Tibial artery (tissue), 4 donors: ENCODE measurements around the gene RANBP10.

ENCODE experiments used
- DNase-seq, 2 donors: peaks; one replicate each; pipeline ENCODE4 v3.0.0-alpha.2; 2019
- H3K27ac ChIP-seq, 2 donors: fragments of 200-600 bp; sonication (generic) in 1 of 2; 1 replicate in 1 of 2; 2 replicates in 1 of 2; pipeline ENCODE4 v1.5.1; 2018 to 2019; ENCODE audit warnings: mild to moderate bottlenecking in 1 of 2
- H3K27me3 ChIP-seq, 2 donors: fragments of 200-600 bp; sonication (generic) in 1 of 2; one replicate each; pipeline versions ENCODE4 v1.5.1 to v1.6.0; 2016 to 2019
- H3K36me3 ChIP-seq, 3 donors: fragments of 200-600 bp; sonication (generic) in 2 of 3; one replicate each; pipeline ENCODE4 v1.5.1; 2016 to 2019; ENCODE audit warnings: mild to moderate bottlenecking in 2 of 3
- H3K4me1 ChIP-seq, 4 donors: fragments of 200-600 bp; sonication (generic) in 2 of 4; 1 replicate in 3 of 4; 2 replicates in 1 of 4; pipeline ENCODE4 v1.5.1; 2016 to 2019
- H3K4me3 ChIP-seq, 2 donors: fragments of 200-600 bp; sonication (generic) in 1 of 2; 1 replicate in 1 of 2; 2 replicates in 1 of 2; pipeline ENCODE4 v1.5.1; 2018 to 2019; ENCODE audit warnings: mild to moderate bottlenecking in 2 of 2
- H3K9me3 ChIP-seq, 3 donors: fragments of 200-600 bp; sonication (generic) in 1 of 3; one replicate each; pipeline ENCODE4 v1.5.1; 2016 to 2019
- CTCF ChIP-seq, 2 experiments: fragments of 200-600 bp in 1 of 2; fragments of 450-650 bp in 1 of 2; IDR thresholded peaks; one replicate each; pipeline ENCODE4 v1.5.1; 2017 to 2019; ENCODE audit warnings: antibody characterized with exemption in 2 of 2, mild to moderate bottlenecking in 1 of 2, moderate library complexity in 1 of 2
- intact Hi-C: fragments of 100-400 bp; cut with DNase I; formaldehyde crosslinking; loops from one replicate; pipeline ENCODE4 v1.15.0; 2023; ENCODE audit warnings: low total_unique reads

Gene RANBP10

GRCh38 chr16:67801241-67801640 is 5.1 kb downstream of the RANBP10 start:
- no peak overlapping the region for H3K4me3 ChIP-seq
- H3K27me3 ChIP-seq = no peaks in the 10 kb centered on the region
- intact Hi-C loops = no loop called here
- H3K27ac ChIP-seq = no peak overlapping the region
- H3K9me3 ChIP-seq = no peaks in the 10 kb centered on the region
- DNase-seq = no peak
- no peak for TF ChIP-seq CTCF (IDR thresholded peaks at IDR 0.05)
- H3K36me3 ChIP-seq = peaks cover 4 to 59% (median 5%) of the 10 kb centered on the region in 3 donors
- peaks cover 0 to 30% (median 15%) of the 10 kb centered on the region in 4 donors for H3K4me1 ChIP-seq

GRCh38 chr16:67800338-67800926 is 5.9 kb downstream of the RANBP10 start:
- peaks cover 0 to 26% (median 11%) of the 10 kb centered on the region in 4 donors for H3K4me1 ChIP-seq
- no peak overlapping the region for H3K27ac ChIP-seq
- DNase-seq = no peak
- H3K9me3 ChIP-seq = no peaks in the 10 kb centered on the region
- intact Hi-C loops = no loop called here
- peaks cover 4 to 59% (median 5%) of the 10 kb centered on the region in 3 donors for H3K36me3 ChIP-seq
- TF ChIP-seq CTCF (IDR thresholded peaks at IDR 0.05) = no peak
- no peak overlapping the region for H3K4me3 ChIP-seq
- H3K27me3 ChIP-seq = no peaks in the 10 kb centered on the region

- no peak overlapping the region for H3K4me3 ChIP-seq
- no peaks in the 10 kb centered on the region for H3K27me3 ChIP-seq
- no peaks in the 10 kb centered on the region for H3K9me3 ChIP-seq
- H3K27ac ChIP-seq = no peak overlapping the region
- peaks cover 0 to 26% (median 0%) of the 10 kb centered on the region in 3 donors for H3K36me3 ChIP-seq
- peaks cover 0 to 10% (median 2%) of the 10 kb centered on the region in 4 donors for H3K4me1 ChIP-seq
- DNase-seq = no peak
- TF ChIP-seq CTCF (IDR thresholded peaks at IDR 0.05) = no peak
- intact Hi-C loops = no loop called here
Measured at GRCh38 chr16:67796099-67796718, 10.2 kb downstream of the RANBP10 start.

- Histone ChIP-seq H3K27ac (no peak overlapping the region), H3K36me3 (peaks cover 0 to 7% (median 0%) of the 10 kb centered on the region in 3 donors), H3K27me3 (no peaks in the 10 kb centered on the region), H3K4me1 (no peaks in the 10 kb centered on the region), H3K9me3 (no peaks in the 10 kb centered on the region), H3K4me3 (no peak overlapping the region)
- intact Hi-C loops = no loop called here
- no peak for TF ChIP-seq CTCF (IDR thresholded peaks at IDR 0.05)
- no peak for DNase-seq
Measured at GRCh38 chr16:67790071-67790470, 16.3 kb downstream of the RANBP10 start.

GRCh38 chr16:67786491-67786890 is 19.9 kb downstream of the RANBP10 start:
- H3K27ac ChIP-seq = no peak overlapping the region
- DNase-seq = no peak
- no peak overlapping the region for H3K4me3 ChIP-seq
- intact Hi-C loops = no loop called here
- TF ChIP-seq CTCF (IDR thresholded peaks at IDR 0.05) = no peak
- peaks cover 0 to 7% (median 0%) of the 10 kb centered on the region in 3 donors for H3K36me3 ChIP-seq
- H3K27me3 ChIP-seq = no peaks in the 10 kb centered on the region
- H3K4me1 ChIP-seq = no peaks in the 10 kb centered on the region
- no peaks in the 10 kb centered on the region for H3K9me3 ChIP-seq
